Motor neuron (in vitro differentiated cells): Measurements from ENCODE around the gene DISC1. TPM values are rescaled to one million over a fixed set of nuclear protein-coding genes. Genes with fewer than 3 reads are reported as not detected.

Experiments used
- ATAC-seq, 8 experiments: fragments of 200-7000 bp; cut with Tn5 transposase; replicated peaks in 6 of 8; 2 replicates each; pipeline ENCODE4 v1.8.0; 2021; ENCODE audit warnings: mild to moderate bottlenecking in 8 of 8, moderate library complexity in 8 of 8
- H3K27ac ChIP-seq, 2 donors: fragments of 250-450 bp; sonication (Bioruptor Pico); 2 replicates each; pipeline ENCODE4 v1.9.0; 2021; ENCODE audit warnings: antibody characterized with exemption in 2 of 2, mild to moderate bottlenecking in 2 of 2, moderate library complexity in 1 of 2
- H3K4me1 ChIP-seq, 2 donors: fragments of 250-450 bp; sonication (Bioruptor Pico); replicated peaks in 1 of 2; 2 replicates each; pipeline ENCODE4 v1.6.1; 2021; ENCODE audit warnings: antibody characterized with exemption in 2 of 2, mild to moderate bottlenecking in 2 of 2, moderate library complexity in 1 of 2
- H3K4me3 ChIP-seq, 5 donors: fragments of 250-450 bp; sonication (Bioruptor Pico); 2 replicates each; pipeline ENCODE4 v1.9.0; 2021; ENCODE audit warnings: antibody characterized with exemption in 5 of 5, mild to moderate bottlenecking in 5 of 5, moderate library complexity in 4 of 5
- WGBS, 10 experiments: fragments of 450-650 bp; shearing (Covaris generic); methylation state at CpG; one replicate each; pipeline ENCODE4 v1.0.0; 2022; 5-methylcytosine and 5-hydroxymethylcytosine counted together
- in situ Hi-C, 9 experiments: fragments of 400-800 bp; cut with MboI; loops; one replicate each; pipeline ENCODE4 v1.15.0; 2021; ENCODE audit warnings: low sequenced_read_pairs in 9 of 9, low pct_unique_long_range_greater_than_20kb in 2 of 9; ENCODE audit not compliant: unreplicated experiment in 9 of 9
- total RNA-seq, 8 experiments: library from RNA; unstranded; fragments of 300-600 nt; gene quantifications; 2 replicates each; pipeline versions ENCODE4 v1.2.3 to v1.2.4, GENCODE V29; 2022

The DISC1 gene
- total RNA-seq, 8 experiments from 2014 or later: 1.2 to 13.5 (median 3.7) TPM

- WGBS, 10 experiments: 32 to 88% (median 60%) methylated on average over 1 to 10 of the region's 10 CpGs; no CpG with 5 or more reads in 1 of the 10 experiments
- in situ Hi-C loops: no loop called here
- peak in 1 of 8 experiments; percentile 41 for ATAC-seq
- Histone ChIP-seq H3K4me1 (no peaks in the 10 kb centered on the region), H3K4me3 (no peak overlapping the region), H3K27ac (no peak overlapping the region)
These were observed 430.8 kb downstream of the DISC1 start for GRCh38 chr1:232057217-232057895.

- Histone ChIP-seq H3K4me3 (no peak overlapping the region), H3K27ac (no peak overlapping the region), H3K4me1 (no peaks in the 10 kb centered on the region)
- in situ Hi-C loops: no loop called here
- no peak for ATAC-seq
- 67 to 100% (median 84%) methylated on average over 1 of the region's 1 CpG; no CpG with 5 or more reads in 4 of the 10 experiments for WGBS, 10 experiments
These were observed 431.3 kb downstream of the DISC1 start for GRCh38 chr1:232057896-232058274.

- Histone ChIP-seq H3K27ac (no peak overlapping the region), H3K4me1 (no peaks in the 10 kb centered on the region), H3K4me3 (no peak overlapping the region)
- 40 to 100% (median 80%) methylated on average over 1 to 8 of the region's 8 CpGs; no CpG with 5 or more reads in 1 of the 10 experiments for WGBS, 10 experiments
- ATAC-seq: peak in 1 of 8 experiments; percentile 63
- in situ Hi-C loops: no loop called here
These were observed 433.3 kb downstream of the DISC1 start for GRCh38 chr1:232059726-232060374.

- WGBS, 10 experiments: 0 to 100% (median 93%) methylated on average over 1 to 3 of the region's 3 CpGs; no CpG with 5 or more reads in 3 of the 10 experiments
- in situ Hi-C loops: no loop called here
- no peaks in the 10 kb centered on the region for H3K4me1 ChIP-seq
- ATAC-seq: no peak
- H3K27ac ChIP-seq: no peak overlapping the region
- no peak overlapping the region for H3K4me3 ChIP-seq
These were observed 436.4 kb downstream of the DISC1 start for GRCh38 chr1:232062967-232063366.

GRCh38 chr1:232066521-232066920 is 439.9 kb downstream of the DISC1 start:
- in situ Hi-C loops: no loop called here
- no peak overlapping the region for H3K4me3 ChIP-seq
- 40 to 100% (median 71%) methylated on average over 1 to 3 of the region's 3 CpGs for WGBS, 10 experiments
- no peaks in the 10 kb centered on the region for H3K4me1 ChIP-seq
- no peak for ATAC-seq
- H3K27ac ChIP-seq: no peak overlapping the region

- 23 to 100% (median 82%) methylated on average over 1 of the region's 1 CpG; no CpG with 5 or more reads in 2 of the 10 experiments for WGBS, 10 experiments
- Histone ChIP-seq H3K4me1 (no peaks in the 10 kb centered on the region), H3K4me3 (no peak overlapping the region), H3K27ac (no peak overlapping the region)
- no peak for ATAC-seq
- in situ Hi-C loops: no loop called here
These were observed 447.7 kb downstream of the DISC1 start for GRCh38 chr1:232074265-232074664.

GRCh38 chr1:232077809-232078208 is 451.2 kb downstream of the DISC1 start:
- no peak overlapping the region for H3K27ac ChIP-seq
- in situ Hi-C loops: no loop called here
- no peak for ATAC-seq
- H3K4me1 ChIP-seq: no peaks in the 10 kb centered on the region
- no peak overlapping the region for H3K4me3 ChIP-seq
- WGBS, 10 experiments: 0 to 100% (median 83%) methylated on average over 1 of the region's 1 CpG; no CpG with 5 or more reads in 3 of the 10 experiments

- H3K4me3 ChIP-seq: no peak overlapping the region
- ATAC-seq: peak in 2 of 8 experiments; percentile 38 to 39
- no peak overlapping the region for H3K27ac ChIP-seq
- in situ Hi-C loops: no loop called here
- no peaks in the 10 kb centered on the region for H3K4me1 ChIP-seq
- 67 to 100% (median 80%) methylated on average over 1 to 6 of the region's 6 CpGs; no CpG with 5 or more reads in 4 of the 10 experiments for WGBS, 10 experiments
These were observed 458.1 kb downstream of the DISC1 start for GRCh38 chr1:232084584-232085223.

- 9 to 100% (median 90%) methylated on average over 1 to 3 of the region's 3 CpGs for WGBS, 10 experiments
- H3K4me1 ChIP-seq: no peaks in the 10 kb centered on the region
- no peak overlapping the region for H3K4me3 ChIP-seq
- in situ Hi-C loops: no loop called here
- ATAC-seq: no peak
- H3K27ac ChIP-seq: no peak overlapping the region
These were observed 464.2 kb downstream of the DISC1 start for GRCh38 chr1:232090816-232091215.

Other genes with a start within 250 kb of the DISC1 start
- gene EGLN1, start 204.5 kb upstream of the DISC1 start, total RNA-seq: 10 to 100 TPM; 14.8 to 46.5 (median 35.4) TPM
- gene TSNAX, start 98.1 kb upstream of the DISC1 start, total RNA-seq: 10 to 100 TPM; 45.6 to 62.2 (median 48.7) TPM